GM19328 (cell line): ENCODE data around the gene TYMP.

Source experiments
- ATAC-seq: cut with Tn5 transposase; IDR thresholded peaks from one replicate; pipeline ENCODE4 v1.9.1; 2021; ENCODE audit warnings: mild to moderate bottlenecking, moderate library complexity; ENCODE audit not compliant: unreplicated experiment

Gene TYMP, protein sequence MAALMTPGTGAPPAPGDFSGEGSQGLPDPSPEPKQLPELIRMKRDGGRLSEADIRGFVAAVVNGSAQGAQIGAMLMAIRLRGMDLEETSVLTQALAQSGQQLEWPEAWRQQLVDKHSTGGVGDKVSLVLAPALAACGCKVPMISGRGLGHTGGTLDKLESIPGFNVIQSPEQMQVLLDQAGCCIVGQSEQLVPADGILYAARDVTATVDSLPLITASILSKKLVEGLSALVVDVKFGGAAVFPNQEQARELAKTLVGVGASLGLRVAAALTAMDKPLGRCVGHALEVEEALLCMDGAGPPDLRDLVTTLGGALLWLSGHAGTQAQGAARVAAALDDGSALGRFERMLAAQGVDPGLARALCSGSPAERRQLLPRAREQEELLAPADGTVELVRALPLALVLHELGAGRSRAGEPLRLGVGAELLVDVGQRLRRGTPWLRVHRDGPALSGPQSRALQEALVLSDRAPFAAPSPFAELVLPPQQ

DNA sequence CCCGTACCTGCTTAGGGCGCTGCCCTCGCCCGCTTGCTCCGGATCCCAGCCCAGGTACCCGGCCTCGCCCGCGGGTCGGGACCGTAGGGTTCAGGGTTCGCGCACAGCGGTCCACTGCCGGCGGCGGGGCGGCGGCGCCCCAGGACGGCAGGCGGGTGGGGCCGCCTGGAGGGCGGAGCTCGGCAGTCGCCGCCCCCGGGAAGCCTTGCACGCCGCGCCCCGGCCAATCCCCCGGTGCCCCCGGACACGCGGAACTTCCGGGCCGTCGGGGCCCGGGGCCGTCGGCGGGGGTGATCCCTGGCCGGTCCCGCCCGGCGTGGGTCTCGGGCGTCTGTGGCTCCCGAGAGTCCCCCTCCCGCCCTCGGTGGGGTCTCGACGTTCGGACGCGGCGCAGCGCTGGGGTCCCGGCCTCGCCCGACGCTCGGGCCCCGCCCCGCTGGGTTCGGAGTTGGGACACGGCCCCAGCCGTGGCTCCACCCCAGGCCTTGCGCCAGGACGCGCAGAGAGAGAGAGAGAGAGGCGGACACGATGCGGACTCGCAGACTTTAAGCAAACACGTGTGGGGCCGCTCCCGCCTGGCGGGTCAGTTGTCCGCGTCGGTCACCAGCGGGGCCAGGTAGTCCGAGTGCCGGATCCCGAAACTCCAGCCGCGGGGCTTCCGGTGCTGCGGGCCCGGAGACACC is at the start of gene TYMP:
TSS of gene TYMP (minus strand) at position 116 of the 683 bp plus-strand sequence. CDS start 303 bp downstream, outside the sequence.
- ATAC-seq, result no peak

DNA sequence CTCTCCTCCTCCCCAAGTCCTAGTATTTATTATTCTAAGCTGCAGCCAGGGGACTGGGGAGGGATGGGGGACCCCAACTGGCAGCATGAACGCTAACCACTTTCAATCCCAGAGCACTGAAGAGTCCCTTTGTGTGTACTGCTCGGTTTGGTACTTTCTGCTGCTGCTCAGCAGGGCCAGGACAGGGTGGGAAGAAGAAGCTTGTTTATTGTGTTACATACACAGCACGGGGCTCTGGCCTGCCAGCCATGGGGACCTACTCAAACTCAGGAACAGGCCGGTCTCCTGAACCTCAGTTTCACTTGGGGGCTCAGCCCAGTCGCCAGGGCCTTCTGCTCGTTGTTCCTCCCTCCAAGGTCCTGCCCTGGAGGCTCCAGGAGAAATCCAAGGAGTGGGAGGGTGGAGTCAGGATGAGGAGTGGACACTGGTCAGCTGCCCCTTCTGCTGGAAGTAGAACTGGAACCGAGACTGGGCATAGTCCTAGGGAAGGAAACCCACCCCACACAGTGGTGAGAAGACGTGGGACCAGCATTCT is 49.0 kb upstream of the TYMP start:
- ATAC-seq, result no peak

DNA sequence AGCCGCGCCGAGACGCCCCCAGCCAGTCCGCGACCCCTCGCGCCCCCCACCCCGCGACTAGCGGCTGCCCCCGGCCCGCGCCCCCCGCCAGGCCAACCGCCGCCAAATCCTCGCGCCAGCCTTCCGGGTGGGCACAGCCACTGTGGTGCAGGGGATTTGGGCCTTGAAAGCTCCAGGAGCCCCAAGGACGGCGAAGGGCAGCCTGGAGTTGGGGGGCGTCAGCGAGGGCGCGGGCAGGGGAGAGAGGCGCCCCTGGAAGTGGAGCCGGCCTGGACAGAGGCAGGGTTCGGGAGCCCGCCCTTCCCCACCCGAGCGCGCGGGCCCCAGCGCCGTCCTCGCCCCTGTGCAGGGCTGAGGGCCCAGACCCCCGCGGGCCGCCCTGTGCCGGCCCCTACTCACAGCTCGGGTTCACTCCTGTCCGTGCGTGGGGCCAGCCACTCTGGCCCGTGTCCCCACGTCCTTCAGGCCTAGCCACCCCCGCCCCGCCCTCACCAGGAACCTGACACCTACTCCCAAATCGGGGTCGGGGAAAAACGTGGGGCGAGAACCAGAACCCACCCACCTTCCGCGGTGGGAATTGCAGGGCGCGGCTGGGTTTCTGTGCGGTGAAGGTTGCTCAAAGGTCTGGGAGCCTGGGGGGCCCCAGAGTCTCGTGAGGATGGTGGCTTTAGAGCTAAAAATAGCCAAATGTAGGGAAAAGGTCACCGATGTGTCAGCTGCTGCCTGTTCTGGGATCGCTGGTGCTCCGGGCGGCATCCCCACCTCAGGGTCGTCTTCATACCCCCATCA is 48.4 kb upstream of the TYMP start, which contains the start of gene CPT1B:
TSS of gene CPT1B (minus strand) at position 441 of the 789 bp plus-strand sequence. CDS start 512 bp downstream, outside the sequence.
- no peak for ATAC-seq

DNA sequence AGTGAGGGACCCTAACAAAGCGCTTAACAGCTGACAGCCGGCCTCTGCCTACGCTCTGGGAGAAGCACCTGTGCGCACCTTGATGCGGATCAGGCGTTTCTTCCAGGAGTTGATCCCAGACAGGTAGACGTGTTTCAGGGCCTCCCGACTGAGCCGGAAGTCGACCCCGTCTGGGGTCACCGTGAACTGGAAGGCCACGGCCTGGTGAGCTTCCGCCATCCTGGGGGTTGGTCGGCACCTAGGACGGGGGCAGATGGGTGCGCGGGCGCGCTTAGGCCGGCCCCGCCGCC is 47.8 kb upstream of the TYMP start:
- ATAC-seq, result no peak

DNA sequence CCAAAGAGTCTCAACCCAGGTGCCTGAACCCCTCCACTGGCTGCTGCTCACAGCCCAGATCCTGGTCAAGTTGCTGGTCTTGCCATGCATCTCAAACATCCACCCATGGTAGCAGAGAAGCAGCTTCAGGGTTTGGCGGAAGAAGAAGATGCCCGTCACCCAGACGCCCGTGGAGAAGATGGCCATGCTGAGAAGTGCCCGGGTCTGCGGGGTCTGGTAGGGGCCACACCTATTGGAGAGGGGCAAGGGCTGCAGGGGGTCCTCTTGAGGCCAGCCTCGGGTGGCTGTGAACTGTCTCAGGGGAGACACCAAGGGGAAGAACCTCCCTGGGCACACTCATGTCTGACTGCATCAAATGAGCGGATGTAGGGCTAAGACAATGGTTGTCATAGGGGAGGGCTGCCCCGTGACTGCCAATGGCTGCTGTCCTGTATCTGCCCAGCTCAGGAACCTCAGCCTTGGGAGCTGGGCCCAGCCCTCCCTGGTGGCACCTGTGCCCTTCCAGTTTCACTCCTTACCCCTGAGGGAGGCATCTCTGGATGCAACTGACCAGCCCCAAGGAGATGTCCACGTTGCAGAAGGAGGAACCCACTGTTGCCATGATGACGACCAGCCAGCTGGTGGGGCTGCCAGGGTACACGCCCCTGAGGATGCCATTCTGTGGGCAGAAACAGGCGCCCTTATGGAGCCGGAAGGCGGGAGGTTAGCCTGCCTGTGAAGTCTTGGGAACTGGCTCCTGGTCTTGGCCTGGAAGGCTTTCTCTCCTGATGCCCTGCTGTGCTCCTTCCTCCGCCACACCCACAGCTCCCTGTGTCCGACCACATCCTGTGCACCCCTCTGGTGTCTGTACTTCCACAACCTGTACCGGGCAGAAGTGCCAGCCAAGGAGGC is 47.2 kb upstream of the TYMP start:
- no peak for ATAC-seq

DNA sequence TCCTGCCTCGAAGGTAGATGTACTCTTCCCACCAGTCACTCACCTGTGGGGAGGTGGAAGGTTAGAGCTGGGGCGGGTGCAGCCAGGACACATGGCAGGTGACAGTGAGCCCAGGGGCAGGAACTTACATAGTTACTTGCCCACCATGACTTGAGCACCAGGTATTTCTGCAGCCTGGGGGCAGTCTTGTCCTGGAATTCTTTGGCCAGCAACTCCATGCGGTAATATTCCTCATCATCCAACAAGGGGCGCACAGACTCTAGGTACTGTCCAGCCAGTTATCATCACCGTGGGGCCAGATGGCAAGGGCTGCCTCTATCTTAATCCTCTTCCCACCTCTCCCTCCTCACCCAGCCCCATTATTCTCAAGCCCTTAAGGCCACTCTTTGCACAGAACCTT is 46.3 kb upstream of the TYMP start:
- ATAC-seq, result no peak

DNA sequence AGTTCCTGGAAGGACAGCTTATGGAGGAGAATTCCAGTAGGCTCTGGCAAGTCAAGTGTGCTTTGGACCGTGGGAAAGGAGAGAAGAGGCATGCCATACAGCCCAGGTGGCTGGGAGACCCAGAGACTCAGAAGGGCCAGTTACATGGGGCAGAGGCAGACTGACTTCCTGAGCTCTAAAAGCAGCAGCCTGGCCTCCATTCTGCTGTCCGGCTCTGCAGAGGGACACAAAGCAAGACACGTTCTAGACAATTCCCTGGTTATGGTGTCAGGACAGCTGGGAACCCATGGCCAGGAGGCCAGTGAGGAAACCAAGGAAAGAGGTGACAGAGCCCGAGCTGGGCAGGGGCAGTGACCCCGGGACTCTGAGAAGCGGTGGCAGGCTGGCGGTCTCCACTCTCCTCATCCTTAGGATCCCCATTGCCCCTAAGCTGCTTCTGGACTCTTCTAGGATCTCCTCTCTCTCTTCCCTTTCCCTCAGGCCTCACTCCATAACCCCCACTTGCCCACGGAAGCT is 45.7 kb upstream of the TYMP start:
- ATAC-seq, result no peak

DNA sequence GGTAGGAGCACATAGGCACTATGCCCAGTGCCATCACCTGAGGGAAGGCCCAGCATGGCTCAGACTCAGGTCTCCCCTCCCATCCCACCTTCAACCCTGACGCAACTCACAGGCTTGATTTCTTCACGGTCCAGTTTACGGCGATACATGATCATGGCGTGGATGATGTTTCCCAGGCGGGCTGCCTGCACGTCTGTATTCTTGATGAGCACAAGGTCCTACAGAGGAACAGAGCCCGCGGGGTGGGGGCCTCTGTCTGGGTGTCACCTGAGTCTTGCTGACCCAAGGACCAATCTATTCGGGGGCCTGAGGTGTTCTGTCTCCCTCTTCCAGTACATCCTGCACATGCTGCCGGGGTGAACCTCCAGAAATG is 44.6 kb upstream of the TYMP start:
- no peak for ATAC-seq

DNA sequence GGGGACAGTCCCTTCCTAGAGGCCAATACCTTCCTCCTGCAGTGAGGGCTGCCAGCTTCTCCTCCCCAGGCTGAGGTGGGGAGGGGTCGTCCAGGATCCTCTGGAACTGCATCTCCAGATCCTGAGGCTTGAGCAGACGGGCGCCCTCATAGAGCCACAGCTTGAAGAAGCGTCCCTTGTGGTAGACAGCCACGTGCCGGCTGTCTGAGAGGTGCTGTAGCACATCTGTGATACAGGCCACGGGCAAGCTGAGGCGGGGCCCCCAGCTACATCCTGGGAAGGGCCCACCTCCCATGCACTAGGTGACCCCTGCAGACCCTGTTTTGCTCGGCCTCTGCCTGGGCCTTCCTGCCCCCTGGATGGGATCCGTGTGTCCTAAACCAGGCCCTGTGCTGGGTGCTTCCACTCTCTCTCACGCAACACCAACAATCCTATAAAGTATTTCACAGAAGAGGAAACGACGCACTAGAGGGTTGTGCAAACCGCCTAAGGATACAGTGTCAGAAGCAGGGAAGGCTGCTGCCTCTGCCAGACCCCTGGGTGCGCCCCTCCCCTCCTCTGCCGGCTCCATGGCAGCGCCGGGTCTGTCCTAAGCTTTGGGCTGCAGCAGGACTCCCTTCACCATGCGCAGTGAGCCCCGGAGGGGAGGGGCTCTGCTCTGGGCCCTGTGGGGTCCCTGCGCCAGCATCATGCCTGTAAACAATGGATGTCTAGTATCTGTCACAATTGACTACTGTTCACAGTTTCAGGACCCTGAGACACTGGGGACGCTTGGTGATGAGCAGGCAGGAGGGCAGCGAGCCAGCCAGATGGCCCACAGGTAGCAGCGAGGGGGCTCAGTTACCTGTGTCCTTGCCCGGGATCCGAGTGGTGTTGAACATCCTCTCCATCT is 43.9 kb upstream of the TYMP start:
- no peak for ATAC-seq

DNA sequence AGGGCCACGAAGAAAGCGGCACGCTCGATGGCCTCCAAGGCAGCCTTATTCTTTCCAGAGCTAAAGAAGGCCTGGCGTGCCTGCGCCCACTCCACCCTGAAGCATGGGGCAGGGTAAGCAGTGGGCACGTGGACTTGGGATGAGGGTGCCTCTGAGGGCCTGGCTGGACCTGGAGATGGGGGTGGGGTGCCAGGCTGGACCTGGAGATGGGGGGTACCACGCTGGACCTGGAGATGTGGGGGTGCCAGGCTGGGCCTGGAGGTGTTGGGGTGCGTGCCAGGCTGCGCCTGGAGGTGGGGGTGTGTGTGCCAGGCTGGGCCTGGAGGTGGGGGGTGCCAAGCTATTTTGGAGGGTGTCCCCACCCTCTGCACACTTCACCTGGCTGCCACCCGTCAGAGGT is 43.2 kb upstream of the TYMP start:
- ATAC-seq, result no peak

DNA sequence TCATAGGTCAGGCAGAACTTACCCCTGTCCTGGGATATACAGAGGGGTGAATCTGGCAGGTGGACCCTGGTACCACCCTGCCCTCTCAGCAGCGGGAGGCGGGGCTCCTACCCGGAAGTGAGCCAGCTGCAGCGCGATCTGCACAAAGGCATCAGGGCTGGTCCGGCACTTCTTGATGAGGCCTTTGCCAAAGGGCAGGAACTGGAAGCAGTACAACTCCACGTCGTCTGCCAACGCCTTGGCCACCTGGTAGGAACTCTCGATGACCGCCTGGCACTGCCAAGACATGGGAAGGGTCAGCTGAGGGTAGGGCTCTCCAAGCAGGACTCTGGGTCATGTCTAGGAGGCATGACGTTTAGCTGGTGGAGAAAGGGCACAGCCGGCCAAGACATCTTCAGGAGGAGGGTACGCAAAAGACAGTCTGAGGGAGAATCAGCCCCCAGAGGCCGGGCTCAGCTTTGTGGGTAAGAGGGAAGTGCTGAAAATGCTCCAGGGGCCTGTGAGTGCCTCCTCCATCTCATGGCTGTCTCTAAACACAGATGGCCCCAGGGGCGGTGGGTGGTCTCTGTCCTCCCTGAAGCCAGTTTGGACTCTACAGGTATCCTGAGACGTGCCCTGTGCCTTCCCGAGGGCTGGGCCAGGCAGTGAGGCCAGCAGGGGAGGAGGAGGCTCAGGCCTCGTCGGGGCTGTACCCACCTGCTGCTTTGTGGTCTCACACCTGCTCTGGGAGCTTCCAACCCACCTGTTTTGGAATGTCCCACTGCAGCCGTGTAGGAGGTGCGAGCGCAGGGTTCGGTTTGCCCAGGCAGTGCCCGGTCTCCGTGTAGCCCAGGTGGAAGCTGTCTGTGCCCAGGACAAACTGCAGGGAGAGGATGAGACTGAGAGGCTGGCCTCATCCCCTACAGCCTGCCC is 41.7 kb upstream of the TYMP start:
- no peak for ATAC-seq

DNA sequence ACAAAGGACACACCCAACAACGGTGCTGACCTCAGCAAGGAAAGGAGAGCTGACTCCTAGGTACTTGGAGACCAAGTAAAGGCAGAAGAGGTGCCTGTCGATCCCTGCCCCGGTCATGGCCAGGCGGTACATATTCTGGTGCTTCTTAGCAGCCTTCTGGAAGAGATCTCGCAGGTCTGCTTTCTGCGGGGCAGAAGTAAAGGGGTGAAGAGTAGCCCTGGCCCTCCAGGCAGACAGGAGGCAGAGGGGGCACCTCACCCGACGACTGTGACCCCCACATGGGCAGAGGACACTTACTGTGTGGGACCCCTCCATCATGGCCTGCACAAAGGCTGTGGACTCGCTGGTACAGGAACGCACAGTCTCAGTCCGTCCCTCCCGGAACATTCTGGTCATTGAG is 41.0 kb upstream of the TYMP start:
- ATAC-seq, result no peak

DNA sequence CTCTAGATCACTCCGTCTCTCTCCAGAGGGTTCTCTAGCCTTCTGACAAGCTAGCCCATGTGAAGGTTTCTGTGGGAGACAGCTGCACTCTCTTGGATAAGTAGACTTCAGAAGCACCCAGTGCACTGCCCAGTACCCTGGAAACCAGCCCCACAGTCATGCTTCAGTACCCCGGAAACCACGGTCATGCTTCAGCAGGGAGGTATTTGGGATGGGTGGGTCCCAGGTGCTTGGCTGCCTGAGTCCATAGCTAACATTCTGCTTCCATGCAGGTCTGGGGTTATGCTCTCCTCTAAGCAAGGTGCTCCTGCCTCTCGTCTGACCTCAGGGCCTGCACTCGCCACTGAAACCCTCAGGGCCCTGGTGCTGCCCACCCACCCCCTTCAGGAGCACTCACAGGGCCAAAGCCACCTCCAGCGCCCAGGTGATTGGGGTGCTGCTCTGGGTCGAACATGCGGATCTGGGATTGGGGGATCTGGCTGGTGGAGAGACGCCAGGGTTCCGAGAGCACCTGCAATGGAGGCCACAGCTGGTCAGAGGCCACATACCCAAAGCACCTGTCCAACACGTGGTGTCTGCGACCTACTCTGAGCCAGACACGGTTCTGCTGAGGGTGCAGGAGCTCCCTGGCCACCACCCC is 40.2 kb upstream of the TYMP start:
- ATAC-seq, result no peak

DNA sequence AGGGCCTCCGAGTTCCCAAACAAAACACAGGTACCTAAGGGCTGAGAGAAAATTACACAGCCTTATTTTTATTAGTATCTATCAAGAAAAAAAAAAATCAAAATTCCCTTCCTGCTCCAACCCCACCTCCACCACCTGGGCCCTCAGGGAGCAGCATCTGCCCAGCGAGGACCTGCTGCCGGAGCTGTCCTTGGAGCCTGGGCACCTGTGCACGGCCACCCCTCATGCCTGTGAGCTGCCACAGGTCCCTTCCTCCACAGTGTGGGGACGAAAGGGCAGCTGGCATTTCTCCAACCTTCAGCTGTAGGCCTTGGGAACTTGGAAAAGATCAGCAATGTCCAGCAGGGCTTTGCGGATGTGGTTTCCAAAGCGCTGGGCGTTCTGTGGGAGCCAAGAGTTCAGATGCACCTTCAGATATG is 39.2 kb upstream of the TYMP start:
- no peak for ATAC-seq

DNA sequence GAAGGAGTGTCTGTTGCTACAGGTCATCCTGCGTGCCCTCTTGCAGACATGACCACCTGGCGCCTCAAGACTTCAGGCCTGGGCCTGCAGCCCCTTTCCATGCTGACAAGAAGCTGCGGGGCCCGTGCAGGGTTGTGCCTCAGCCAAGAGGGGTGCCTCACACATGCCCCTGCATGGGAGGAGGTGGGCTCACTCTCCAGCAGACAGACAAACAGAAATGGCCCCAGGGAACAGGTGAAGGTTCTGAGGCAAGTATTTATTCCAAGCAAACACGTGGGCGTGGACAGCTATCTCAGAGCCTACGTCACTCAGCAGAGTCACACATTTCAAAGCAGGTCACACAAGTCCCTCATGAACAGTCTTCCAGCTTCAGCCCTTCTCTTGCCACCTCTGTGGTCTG is 38.8 kb upstream of the TYMP start:
- no peak for ATAC-seq

DNA sequence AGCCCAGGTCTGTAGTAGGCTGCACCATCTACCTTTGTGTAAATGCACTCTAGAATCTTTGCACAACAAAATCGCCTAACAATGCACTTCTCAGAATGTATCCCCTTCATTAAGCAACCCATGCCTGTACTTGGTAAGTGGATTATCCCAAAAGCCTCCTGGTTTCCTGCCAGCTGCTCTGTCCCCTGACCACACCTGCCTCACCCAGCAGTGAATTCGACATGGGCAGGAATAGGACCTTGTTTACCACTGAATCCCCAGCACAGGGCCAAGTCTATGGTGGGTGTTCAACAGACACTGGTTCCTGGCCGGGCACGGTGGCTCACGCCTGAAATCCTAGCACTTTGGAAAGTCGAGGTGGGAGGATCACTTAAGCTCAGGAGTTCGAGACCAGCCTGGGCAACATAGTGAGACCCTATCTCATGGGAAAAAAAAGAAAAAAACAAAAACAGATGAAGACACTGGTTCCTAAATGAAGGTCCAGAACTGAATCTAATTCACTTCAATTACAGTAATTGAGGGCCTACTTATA is 38.0 kb upstream of the TYMP start:
- ATAC-seq, result no peak

DNA sequence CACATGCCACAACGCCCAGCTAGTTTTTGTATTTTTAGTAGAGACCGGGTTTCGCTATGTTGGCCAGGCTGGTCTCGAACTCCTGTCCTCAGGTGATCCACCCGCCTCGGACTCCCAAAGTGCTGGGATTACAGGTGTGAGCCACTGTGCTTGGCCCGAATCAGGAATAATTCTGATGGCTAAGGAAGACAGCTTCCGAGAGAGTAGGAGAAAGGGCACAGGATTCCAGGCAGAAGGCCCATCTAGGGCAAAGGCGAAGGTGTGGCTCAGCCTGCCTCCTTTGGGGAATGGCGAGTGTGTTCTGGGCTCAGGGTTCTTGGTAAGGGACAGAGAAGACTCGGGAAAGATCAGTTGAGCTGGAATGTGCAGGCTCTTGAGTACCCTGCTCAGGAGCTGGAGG is 34.5 kb upstream of the TYMP start:
- no peak for ATAC-seq
